Ascending aorta (tissue), 2 donors: Measurements from ENCODE around the gene ADCY9. TPM values are rescaled to one million over a fixed set of nuclear protein-coding genes. Genes with fewer than 3 reads are reported as not detected.
A peak's percentile ranks its signal among the peaks of the same experiment; 100 is the strongest.

Experiments
- DNase-seq, 2 donors: peaks; one replicate each; pipeline ENCODE4 v3.0.0-alpha.2; 2019; ENCODE audit warnings: low spot score in 2 of 2
- H3K27ac ChIP-seq, 2 donors: fragments of 200-600 bp; sonication (generic); one replicate each; pipeline ENCODE4 v1.5.1; 2016 to 2017; ENCODE audit warnings: mild to moderate bottlenecking in 1 of 2
- H3K27me3 ChIP-seq: fragments of 200-600 bp; sonication (generic); one replicate; pipeline ENCODE4 v1.5.1; 2017
- H3K36me3 ChIP-seq, 2 donors: fragments of 200-600 bp; sonication (generic); one replicate each; pipeline ENCODE4 v1.5.1; 2016
- H3K4me1 ChIP-seq, 2 donors: fragments of 200-600 bp; sonication (generic); one replicate each; pipeline ENCODE4 v1.5.1; 2016 to 2017; ENCODE audit warnings: mild to moderate bottlenecking in 1 of 2
- H3K4me3 ChIP-seq, 2 donors: fragments of 200-600 bp; sonication (generic); one replicate each; pipeline ENCODE4 v1.5.1; 2016 to 2017; ENCODE audit warnings: mild to moderate bottlenecking in 1 of 2
- H3K9me3 ChIP-seq, 2 donors: fragments of 200-600 bp; sonication (generic); one replicate each; pipeline ENCODE4 v1.5.1; 2016
- intact Hi-C: fragments of 100-400 bp; cut with DNase I; formaldehyde crosslinking; loops from one replicate; pipeline ENCODE4 v1.15.1; 2023
- total RNA-seq: library from RNA; depleted of rRNA; stranded (reverse); fragments of >200 nt; gene quantifications from one replicate; pipeline ENCODE4 v1.1.0, GENCODE V29; 2016
- TF ChIP-seq, protein P1 (sequence below), 3 experiments: fragments of 200-600 bp in 2 of 3; fragments of 450-650 bp in 1 of 3; sonication (generic) in 2 of 3; IDR thresholded peaks; one replicate each; pipeline ENCODE4 v1.5.1; 2016 to 2019; ENCODE audit warnings: antibody characterized with exemption in 3 of 3, mild to moderate bottlenecking in 1 of 3, moderate library complexity in 1 of 3

Gene ADCY9
- total RNA-seq, 1 donor from 2014 or later = 49.7 TPM

DNA sequence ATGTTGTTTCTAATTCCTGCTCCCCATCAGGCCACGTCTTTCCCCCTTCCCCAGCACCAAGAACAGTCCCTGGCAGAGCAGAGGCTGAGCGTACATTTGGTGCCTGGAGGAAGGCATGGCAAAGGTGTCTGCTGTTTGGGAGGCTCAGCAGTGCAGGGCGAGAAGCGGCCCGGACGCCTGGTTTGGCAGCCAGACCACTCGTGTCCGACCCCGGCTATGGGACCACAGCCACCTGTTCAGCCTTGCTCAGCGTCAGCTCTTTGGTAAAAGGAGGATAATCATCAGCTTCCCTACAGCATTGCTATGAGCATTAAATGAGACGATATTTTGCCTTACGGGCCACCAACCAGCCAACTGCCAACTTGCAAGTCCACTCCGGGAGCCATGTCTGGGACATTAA is 129.0 kb downstream of the ADCY9 start:
- TF ChIP-seq, protein P1, sequence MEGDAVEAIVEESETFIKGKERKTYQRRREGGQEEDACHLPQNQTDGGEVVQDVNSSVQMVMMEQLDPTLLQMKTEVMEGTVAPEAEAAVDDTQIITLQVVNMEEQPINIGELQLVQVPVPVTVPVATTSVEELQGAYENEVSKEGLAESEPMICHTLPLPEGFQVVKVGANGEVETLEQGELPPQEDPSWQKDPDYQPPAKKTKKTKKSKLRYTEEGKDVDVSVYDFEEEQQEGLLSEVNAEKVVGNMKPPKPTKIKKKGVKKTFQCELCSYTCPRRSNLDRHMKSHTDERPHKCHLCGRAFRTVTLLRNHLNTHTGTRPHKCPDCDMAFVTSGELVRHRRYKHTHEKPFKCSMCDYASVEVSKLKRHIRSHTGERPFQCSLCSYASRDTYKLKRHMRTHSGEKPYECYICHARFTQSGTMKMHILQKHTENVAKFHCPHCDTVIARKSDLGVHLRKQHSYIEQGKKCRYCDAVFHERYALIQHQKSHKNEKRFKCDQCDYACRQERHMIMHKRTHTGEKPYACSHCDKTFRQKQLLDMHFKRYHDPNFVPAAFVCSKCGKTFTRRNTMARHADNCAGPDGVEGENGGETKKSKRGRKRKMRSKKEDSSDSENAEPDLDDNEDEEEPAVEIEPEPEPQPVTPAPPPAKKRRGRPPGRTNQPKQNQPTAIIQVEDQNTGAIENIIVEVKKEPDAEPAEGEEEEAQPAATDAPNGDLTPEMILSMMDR (IDR thresholded peaks at IDR 0.05) = no peak
- DNase-seq = no peak
- peaks cover 10 to 34% of the 10 kb centered on the region in 2 donors for H3K36me3 ChIP-seq
- H3K4me3 ChIP-seq = no peak overlapping the region
- intact Hi-C loops = loop anchor here (10.0 kb wide), 1 partner anchor 268 kb away; no protein-coding TSS in a partner anchor
- no peaks in the 10 kb centered on the region for H3K9me3 ChIP-seq
- H3K27ac ChIP-seq = no peak overlapping the region
- H3K27me3 ChIP-seq = no peaks in the 10 kb centered on the region
- no peaks in the 10 kb centered on the region for H3K4me1 ChIP-seq

GRCh38 chr16:3986235-3986544 is 130.1 kb downstream of the ADCY9 start:
- DNase-seq = no peak
- Histone ChIP-seq H3K4me1 (no peaks in the 10 kb centered on the region), H3K27me3 (no peaks in the 10 kb centered on the region), H3K36me3 (peaks cover 14 to 39% of the 10 kb centered on the region in 2 donors), H3K4me3 (no peak overlapping the region), H3K9me3 (no peaks in the 10 kb centered on the region), H3K27ac (no peak overlapping the region)
- intact Hi-C loops = loop anchor here (10.0 kb wide), 1 partner anchor 269 kb away; no protein-coding TSS in a partner anchor
- TF ChIP-seq, protein P1 (IDR thresholded peaks at IDR 0.05) = no peak

GRCh38 chr16:3984111-3985060 is 131.9 kb downstream of the ADCY9 start:
- DNase-seq = no peak
- H3K27me3 ChIP-seq = no peaks in the 10 kb centered on the region
- no peak overlapping the region for H3K4me3 ChIP-seq
- no peak overlapping the region for H3K27ac ChIP-seq
- intact Hi-C loops = loop anchor here (10.0 kb wide), 1 partner anchor 270 kb away; no protein-coding TSS in a partner anchor
- no peaks in the 10 kb centered on the region for H3K4me1 ChIP-seq
- H3K9me3 ChIP-seq = no peaks in the 10 kb centered on the region
- TF ChIP-seq, protein P1 (IDR thresholded peaks at IDR 0.05) = no peak
- H3K36me3 ChIP-seq = peaks cover 22 to 46% of the 10 kb centered on the region in 2 donors

- Histone ChIP-seq H3K9me3 (no peaks in the 10 kb centered on the region), H3K36me3 (peaks cover 34 to 48% of the 10 kb centered on the region in 2 donors), H3K4me1 (no peaks in the 10 kb centered on the region), H3K27ac (no peak overlapping the region), H3K27me3 (no peaks in the 10 kb centered on the region), H3K4me3 (no peak overlapping the region)
- TF ChIP-seq, protein P1 (IDR thresholded peaks at IDR 0.05) = peak; percentile 59 to 70 (median 67)
- DNase-seq = peak in 1 of 2 donors; percentile 79
- intact Hi-C loops = loop anchor here (2.0 to 10.0 kb wide), 2 partner anchors 134 to 272 kb away; partner anchors contain the start of gene ADCY9
Observed at GRCh38 chr16:3983081-3983520, 133.1 kb downstream of the ADCY9 start.

- H3K27me3 ChIP-seq = no peaks in the 10 kb centered on the region
- no peak for DNase-seq
- no peak overlapping the region for H3K27ac ChIP-seq
- intact Hi-C loops = loop anchor here (2.0 to 10.0 kb wide), 2 partner anchors 135 to 273 kb away; partner anchors contain the start of gene ADCY9
- no peaks in the 10 kb centered on the region for H3K9me3 ChIP-seq
- no peaks in the 10 kb centered on the region for H3K4me1 ChIP-seq
- H3K36me3 ChIP-seq = peaks cover 38 to 48% of the 10 kb centered on the region in 2 donors
- no peak overlapping the region for H3K4me3 ChIP-seq
- TF ChIP-seq, protein P1 (IDR thresholded peaks at IDR 0.05) = no peak
Observed at GRCh38 chr16:3982216-3982615, 134.0 kb downstream of the ADCY9 start.
